Prostate gland (tissue), 2 donors: Measurements from ENCODE around the gene PPP2R3C.
"Not testable (repeated sequence)": the region's sequence is repeated elsewhere in the genome, so short reads cannot be mapped to it uniquely, and the experiment has no call there.

Source experiments
- CTCF ChIP-seq, 4 experiments: fragments of 200-600 bp in 2 of 4; fragments of 450-650 bp in 2 of 4; sonication (generic) in 2 of 4; IDR thresholded peaks; 1 replicate in 3 of 4; 2 replicates in 1 of 4; pipeline ENCODE4 v1.5.1; 2016 to 2019; ENCODE audit warnings: antibody characterized with exemption in 4 of 4, mild to moderate bottlenecking in 2 of 4, moderate library complexity in 2 of 4
- POLR2A ChIP-seq: fragments of 450-650 bp; IDR thresholded peaks from one replicate; pipeline ENCODE4 v1.6.1; 2016; ENCODE audit warnings: antibody characterized with exemption, mild to moderate bottlenecking
- POLR2AphosphoS5 ChIP-seq: sonication (generic); formaldehyde crosslinking; IDR thresholded peaks from one replicate; pipeline ENCODE4 v1.6.1; 2017; ENCODE audit warnings: antibody characterized with exemption

GRCh38 chr14:35061113-35061791 lies 60.5 kb downstream of the PPP2R3C start:
- TF ChIP-seq CTCF (IDR thresholded peaks at IDR 0.05); POLR2A; POLR2AphosphoS5: not testable (repeated sequence)
